BJ (cell line): ENCODE data around the gene NMT1. TPM values are rescaled to one million over a fixed set of nuclear protein-coding genes. Genes with fewer than 3 reads are reported as not detected.

Experiments
- CTCF ChIA-PET: fragments of 350-600 bp; formaldehyde crosslinking; extraction: SDS; loops from one replicate; lab custom pipeline; 2021; ENCODE audit warnings: antibody characterized with exemption, inconsistent platforms; lab: Yijun Ruan, JAX
- POLR2A ChIA-PET: fragments of 300-600 bp; sonication (Branson Sonifier 250); formaldehyde crosslinking; extraction: SDS; loops from one replicate; lab custom pipeline; 2021; ENCODE audit warnings: antibody characterized with exemption; lab: Charles Lee
- DNase-seq: peaks from one replicate; pipeline ENCODE4 v3.0.0-alpha.2; 2011; ENCODE audit warnings: low read depth
- H3K27me3 ChIP-seq: 2 replicates; pipeline ENCODE4 v1.6.0; 2011; ENCODE audit warnings: low read length; ENCODE audit not compliant: control insufficient read depth, insufficient read depth
- H3K36me3 ChIP-seq: 2 replicates; pipeline ENCODE4 v1.5.1; 2011; ENCODE audit warnings: low read length; ENCODE audit not compliant: control insufficient read depth, insufficient read depth
- H3K4me3 ChIP-seq: 2 replicates; pipeline ENCODE4 v1.5.1; 2011; ENCODE audit warnings: low read depth, mild to moderate bottlenecking, control low read depth, low read length
- CTCF ChIP-seq: IDR thresholded peaks from 2 replicates; pipeline ENCODE4 v1.5.1; 2011; ENCODE audit warnings: low read depth, mild to moderate bottlenecking, control low read depth, inconsistent platforms, low read length, moderate library complexity; ENCODE audit not compliant: insufficient read depth
- polyA plus RNA-seq: library from polyadenylated mRNA; depleted of rRNA; stranded (reverse); fragments of >200 nt; gene quantifications from 2 replicates; pipeline ENCODE4 v1.2.3, GENCODE V29; 2011

NMT1 gene
- polyA plus RNA-seq, 1 experiment: 62.5 TPM

GRCh38 chr17:45098869-45099616, 37.9 kb downstream of the NMT1 start:
- CTCF ChIA-PET: interaction anchor here (0.6 to 9.5 kb wide), 45 partner anchors 8 to 323 kb away, joined by 3 to 95 read pairs (median 4); partner anchors contain the start of genes ACBD4, NMT1 and PLCD3
- POLR2A ChIA-PET: interaction anchor here (0.7 kb wide), 1 partner anchor 25 kb away, joined by 3 read pairs; no protein-coding TSS in a partner anchor
- H3K4me3 ChIP-seq: no peak overlapping the region
- H3K36me3 ChIP-seq: peaks cover 42% of the 10 kb centered on the region
- no peaks in the 10 kb centered on the region for H3K27me3 ChIP-seq
- TF ChIP-seq CTCF: peak; percentile 91
- no peak for DNase-seq

DNA sequence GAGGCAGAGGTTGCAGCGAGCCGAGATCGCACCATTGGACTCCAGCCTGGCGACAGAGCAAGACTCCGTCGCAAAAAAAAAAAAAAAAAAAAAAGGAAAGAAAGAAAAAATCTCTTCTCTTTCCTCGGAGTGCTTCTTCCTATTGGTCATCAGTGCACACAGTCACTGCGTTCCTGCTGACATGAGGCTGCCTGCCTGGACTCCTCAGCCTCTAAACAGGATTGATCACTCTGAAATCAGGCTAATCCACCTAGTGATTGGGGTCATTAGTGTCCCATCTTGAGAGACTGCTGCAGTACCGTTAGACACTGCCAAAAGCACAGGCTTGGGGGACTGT, 40.4 kb downstream of the NMT1 start:
- CTCF ChIA-PET: interaction anchor here (1.0 to 9.5 kb wide), 4 partner anchors 8 to 181 kb away, joined by 5 to 95 read pairs (median 18); partner anchors contain the start of gene PLCD3
- no peak for DNase-seq
- H3K27me3 ChIP-seq: no peaks in the 10 kb centered on the region
- no peak for TF ChIP-seq CTCF
- POLR2A ChIA-PET: no interaction called here
- peaks cover 60% of the 10 kb centered on the region for H3K36me3 ChIP-seq
- no peak overlapping the region for H3K4me3 ChIP-seq

- Histone ChIP-seq H3K36me3 (peaks cover 55% of the 10 kb centered on the region), H3K27me3 (no peaks in the 10 kb centered on the region), H3K4me3 (no peak overlapping the region)
- no peak for TF ChIP-seq CTCF
- no peak for DNase-seq
- ChIA-PET POLR2A (no interaction called here), CTCF (interaction anchor here (1.0 to 9.5 kb wide), 4 partner anchors 7 to 182 kb away, joined by 5 to 95 read pairs (median 18); partner anchors contain the start of gene PLCD3)
Observed at GRCh38 chr17:45101883-45102811, 41.0 kb downstream of the NMT1 start.

GRCh38 chr17:45102856-45103255, 41.7 kb downstream of the NMT1 start:
- Histone ChIP-seq H3K4me3 (no peak overlapping the region), H3K27me3 (no peaks in the 10 kb centered on the region), H3K36me3 (peaks cover 51% of the 10 kb centered on the region)
- TF ChIP-seq CTCF: no peak
- DNase-seq: no peak
- POLR2A ChIA-PET: no interaction called here
- CTCF ChIA-PET: interaction anchor here (1.4 to 3.2 kb wide), 2 partner anchors 32 to 182 kb away, joined by 9 read pairs; partner anchors contain the start of gene ACBD4
